Vagina (tissue), 2 donors: ENCODE results near the gene SLX4IP. TPM values are rescaled to one million over a fixed set of nuclear protein-coding genes. Genes with fewer than 3 reads are reported as not detected.
A peak's percentile ranks its signal among the peaks of the same experiment; 100 is the strongest.

ENCODE experiments used
- DNase-seq, 2 donors: peaks; one replicate each; pipeline ENCODE4 v3.0.0-alpha.2; 2017; ENCODE audit errors: extremely low spot score in 2 of 2
- H3K27ac ChIP-seq: fragments of 200-600 bp; sonication (generic); one replicate; pipeline ENCODE4 v1.5.1; 2019
- H3K27me3 ChIP-seq: fragments of 200-600 bp; sonication (generic); one replicate; pipeline ENCODE4 v1.5.1; 2019
- H3K36me3 ChIP-seq, 2 donors: fragments of 200-600 bp; sonication (generic); one replicate each; pipeline ENCODE4 v1.5.1; 2017 to 2019
- H3K4me1 ChIP-seq: fragments of 200-600 bp; sonication (generic); one replicate; pipeline ENCODE4 v1.5.1; 2019
- H3K4me3 ChIP-seq, 2 donors: fragments of 200-600 bp; sonication (generic); 1 replicate in 1 of 2; 2 replicates in 1 of 2; pipeline ENCODE4 v1.5.1; 2016 to 2019
- H3K9me3 ChIP-seq: fragments of 200-600 bp; sonication (generic); one replicate; pipeline ENCODE4 v1.5.1; 2019
- POLR2A ChIP-seq, 2 donors: fragments of 450-650 bp; IDR thresholded peaks; one replicate each; pipeline ENCODE4 v1.6.1; 2017; ENCODE audit warnings: antibody characterized with exemption in 2 of 2, mild to moderate bottlenecking in 2 of 2, moderate library complexity in 2 of 2
- POLR2AphosphoS5 ChIP-seq, 2 donors: sonication (generic); formaldehyde crosslinking; IDR thresholded peaks; one replicate each; pipeline ENCODE4 v1.9.0; 2017; ENCODE audit warnings: antibody characterized with exemption in 2 of 2, mild to moderate bottlenecking in 2 of 2, low read depth in 1 of 2; ENCODE audit not compliant: insufficient read depth in 1 of 2
- intact Hi-C: fragments of 100-400 bp; cut with DNase I; formaldehyde crosslinking; loops from one replicate; pipeline ENCODE4 v1.15.1; 2023
- microRNA-seq: library from miRNA; unstranded; fragments of <30 nt; microRNA quantifications from one replicate; pipeline ENCODE4, GENCODE V29; 2017; ENCODE audit warnings: borderline number of aligned reads, borderline replicate concordance
- small RNA-seq: library from RNA; depleted of rRNA; stranded (forward); fragments of <200 nt; gene quantifications from one replicate; pipeline ENCODE3, GENCODE V24; 2016
- total RNA-seq: library from RNA; depleted of rRNA; stranded (reverse); fragments of >200 nt; gene quantifications from one replicate; pipeline ENCODE4 v1.2.3, GENCODE V29; 2016
- TF ChIP-seq, protein P1 (sequence below), 3 experiments: fragments of 450-650 bp in 2 of 3; fragments of 200-600 bp in 1 of 3; sonication (generic) in 1 of 3; IDR thresholded peaks; one replicate each; pipeline ENCODE4 v1.5.1; 2017 to 2019; ENCODE audit warnings: antibody characterized with exemption in 3 of 3, mild to moderate bottlenecking in 2 of 3, moderate library complexity in 2 of 3

SLX4IP gene
- total RNA-seq, 1 donor from 2014 or later: 4.9 TPM

DNA sequence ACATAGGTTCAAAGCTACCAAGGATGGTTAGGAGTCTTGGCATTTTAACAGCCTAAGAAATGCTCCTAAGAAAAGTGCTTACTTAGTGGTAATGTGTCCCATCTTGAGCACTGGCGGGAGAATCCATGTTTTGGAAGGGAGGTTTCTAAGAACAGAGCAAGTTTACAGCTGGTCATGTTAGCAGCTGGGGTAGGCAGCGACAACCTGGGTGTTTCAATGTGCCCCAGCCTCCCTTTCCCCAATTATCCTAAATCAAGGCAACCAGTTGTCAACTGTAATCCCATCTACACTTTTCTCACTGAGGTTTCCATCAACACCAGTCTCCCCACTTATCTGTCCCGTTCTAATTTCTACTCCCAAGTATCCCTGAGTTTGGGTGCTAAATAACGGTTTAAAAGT, 240.3 kb downstream of the SLX4IP start:
- intact Hi-C loops: loop anchor here (10.0 kb wide), 1 partner anchor 599 kb away; no protein-coding TSS in a partner anchor
- H3K4me1 ChIP-seq: peaks cover 9% of the 10 kb centered on the region
- H3K4me3 ChIP-seq: peak overlapping the region; percentile 91 to 97
- H3K9me3 ChIP-seq: no peaks in the 10 kb centered on the region
- no peaks in the 10 kb centered on the region for H3K27me3 ChIP-seq
- TF ChIP-seq, protein P1, sequence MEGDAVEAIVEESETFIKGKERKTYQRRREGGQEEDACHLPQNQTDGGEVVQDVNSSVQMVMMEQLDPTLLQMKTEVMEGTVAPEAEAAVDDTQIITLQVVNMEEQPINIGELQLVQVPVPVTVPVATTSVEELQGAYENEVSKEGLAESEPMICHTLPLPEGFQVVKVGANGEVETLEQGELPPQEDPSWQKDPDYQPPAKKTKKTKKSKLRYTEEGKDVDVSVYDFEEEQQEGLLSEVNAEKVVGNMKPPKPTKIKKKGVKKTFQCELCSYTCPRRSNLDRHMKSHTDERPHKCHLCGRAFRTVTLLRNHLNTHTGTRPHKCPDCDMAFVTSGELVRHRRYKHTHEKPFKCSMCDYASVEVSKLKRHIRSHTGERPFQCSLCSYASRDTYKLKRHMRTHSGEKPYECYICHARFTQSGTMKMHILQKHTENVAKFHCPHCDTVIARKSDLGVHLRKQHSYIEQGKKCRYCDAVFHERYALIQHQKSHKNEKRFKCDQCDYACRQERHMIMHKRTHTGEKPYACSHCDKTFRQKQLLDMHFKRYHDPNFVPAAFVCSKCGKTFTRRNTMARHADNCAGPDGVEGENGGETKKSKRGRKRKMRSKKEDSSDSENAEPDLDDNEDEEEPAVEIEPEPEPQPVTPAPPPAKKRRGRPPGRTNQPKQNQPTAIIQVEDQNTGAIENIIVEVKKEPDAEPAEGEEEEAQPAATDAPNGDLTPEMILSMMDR (IDR thresholded peaks at IDR 0.05): no peak
- no peak for TF ChIP-seq POLR2A (IDR thresholded peaks at IDR 0.05)
- H3K36me3 ChIP-seq: no peaks in the 10 kb centered on the region
- no peak for DNase-seq
- H3K27ac ChIP-seq: peak overlapping the region; percentile 97

DNA sequence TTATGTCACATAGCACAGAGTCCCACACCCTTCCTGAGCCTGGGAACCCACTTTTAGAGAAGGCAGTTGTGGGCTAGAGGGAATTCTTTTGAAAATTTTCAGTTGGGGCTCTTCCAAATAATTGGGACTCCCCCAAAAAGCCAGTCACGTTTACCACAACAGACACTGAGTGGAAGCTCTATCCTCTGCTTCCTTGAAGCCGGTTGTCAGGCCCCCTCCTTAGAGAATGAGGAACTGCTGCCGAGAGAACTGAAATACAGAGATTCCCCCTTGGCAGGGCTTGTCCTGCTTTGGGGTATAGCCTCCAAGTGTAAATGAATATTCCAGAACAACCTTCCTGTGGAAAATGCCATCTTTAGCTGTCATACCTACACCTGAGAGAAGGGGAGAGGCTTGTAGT, 241.4 kb downstream of the SLX4IP start:
- Histone ChIP-seq H3K4me1 (peaks cover 9% of the 10 kb centered on the region), H3K9me3 (no peaks in the 10 kb centered on the region)

More for the DNA sequence above, 241.4 kb downstream of the SLX4IP start:
- TF ChIP-seq POLR2AphosphoS5 (IDR thresholded peaks at IDR 0.05; ENCODE audit: insufficient read depth in 1 of 2, low read depth in 1 of 2) (no peak), POLR2A (IDR thresholded peaks at IDR 0.05) (no peak)
- TF ChIP-seq, protein P1 (IDR thresholded peaks at IDR 0.05): no peak
- no peak for DNase-seq
- Histone ChIP-seq H3K36me3 (no peaks in the 10 kb centered on the region), H3K27me3 (no peaks in the 10 kb centered on the region), H3K4me3 (no peak overlapping the region), H3K27ac (no peak overlapping the region)
- intact Hi-C loops: loop anchor here (10.0 kb wide), 1 partner anchor 598 kb away; no protein-coding TSS in a partner anchor

Small RNA genes lying within 50 kb of the gene (microRNA-seq; reads per million reads assigned to microRNA genes)
- not detected for gene MIR6870

Small RNA genes lying within 50 kb of the gene (small RNA-seq; reads per million reads assigned to genes)
- not detected for gene MIR6870

Other genes with a start within 250 kb of the SLX4IP start
- 5.6 TPM for gene SNAP25, start 216.5 kb upstream of the SLX4IP start, total RNA-seq
- gene MKKS, start 1.1 kb upstream of the SLX4IP start, total RNA-seq: 12.5 TPM
- gene JAG1, start 238.7 kb downstream of the SLX4IP start, total RNA-seq: 185 TPM